HG02981 (cell line): Measurements from ENCODE around the gene ST6GALNAC3.

Experiments
- ATAC-seq: cut with Tn5 transposase; IDR thresholded peaks from one replicate; pipeline ENCODE4 v1.9.1; 2021; ENCODE audit warnings: mild to moderate bottlenecking, moderate library complexity; ENCODE audit not compliant: unreplicated experiment

ST6GALNAC3 gene

GRCh38 chr1:76279101-76279748, 204.7 kb downstream of the ST6GALNAC3 start:
- ATAC-seq = no peak

GRCh38 chr1:76281306-76281705, 206.8 kb downstream of the ST6GALNAC3 start:
- ATAC-seq = no peak

GRCh38 chr1:76284842-76285241, 210.3 kb downstream of the ST6GALNAC3 start:
- ATAC-seq = no peak

GRCh38 chr1:76285578-76286135, 211.1 kb downstream of the ST6GALNAC3 start:
- no peak for ATAC-seq

- ATAC-seq = no peak
Measured at GRCh38 chr1:76287917-76288316, 213.4 kb downstream of the ST6GALNAC3 start.

GRCh38 chr1:76288758-76289483, 214.4 kb downstream of the ST6GALNAC3 start:
- ATAC-seq = no peak

GRCh38 chr1:76289692-76290091, 215.1 kb downstream of the ST6GALNAC3 start:
- no peak for ATAC-seq

- ATAC-seq = no peak
Measured at GRCh38 chr1:76290271-76290670, 215.7 kb downstream of the ST6GALNAC3 start.

GRCh38 chr1:76291191-76291590, 216.6 kb downstream of the ST6GALNAC3 start:
- no peak for ATAC-seq

GRCh38 chr1:76291737-76292136, 217.2 kb downstream of the ST6GALNAC3 start:
- no peak for ATAC-seq

- ATAC-seq = peak; percentile 76
Measured at GRCh38 chr1:76292418-76293184, 218.1 kb downstream of the ST6GALNAC3 start.

- ATAC-seq = no peak
Measured at GRCh38 chr1:76293831-76294230, 219.3 kb downstream of the ST6GALNAC3 start.

GRCh38 chr1:76294482-76295194, 220.1 kb downstream of the ST6GALNAC3 start:
- ATAC-seq = peak; percentile 69

- ATAC-seq = no peak
Measured at GRCh38 chr1:76298399-76298798, 223.9 kb downstream of the ST6GALNAC3 start.

- no peak for ATAC-seq
Measured at GRCh38 chr1:76299036-76299435, 224.5 kb downstream of the ST6GALNAC3 start.

- no peak for ATAC-seq
Measured at GRCh38 chr1:76300556-76300955, 226.0 kb downstream of the ST6GALNAC3 start.

GRCh38 chr1:76302711-76303339, 228.3 kb downstream of the ST6GALNAC3 start:
- ATAC-seq = no peak

- ATAC-seq = no peak
Measured at GRCh38 chr1:76303340-76303717, 228.8 kb downstream of the ST6GALNAC3 start.

GRCh38 chr1:76313304-76313703, 238.8 kb downstream of the ST6GALNAC3 start:
- no peak for ATAC-seq

- ATAC-seq = no peak
Measured at GRCh38 chr1:76314730-76315129, 240.2 kb downstream of the ST6GALNAC3 start.
